CD8-positive, alpha-beta memory T cell (primary cell): Measurements from ENCODE around the gene ABCB10. TPM values are rescaled to one million over a fixed set of nuclear protein-coding genes. Genes with fewer than 3 reads are reported as not detected.
A peak's percentile ranks its signal among the peaks of the same experiment; 100 is the strongest.
"Not testable (repeated sequence)": the region's sequence is repeated elsewhere in the genome, so short reads cannot be mapped to it uniquely, and the experiment has no call there.

Experiments used
- CTCF ChIA-PET: fragments of 350-600 bp; sonication (Branson Sonifier 250); formaldehyde crosslinking; loops from one replicate; lab custom pipeline; 2021; ENCODE audit warnings: antibody characterized with exemption; lab: Charles Lee
- POLR2A ChIA-PET: fragments of 350-600 bp; sonication (Branson Sonifier 250); formaldehyde crosslinking; loops from one replicate; lab custom pipeline; 2021; ENCODE audit warnings: antibody characterized with exemption; lab: Charles Lee
- DNase-seq, 5 donors: peaks; one replicate each; pipeline versions ENCODE4 v3.0.0 to v3.0.0-alpha.2; 2020 to 2022; ENCODE audit warnings: mixed read lengths in 1 of 5
- H3K27ac ChIP-seq: one replicate; pipeline ENCODE4 v1.7.0; 2013; ENCODE audit warnings: low read depth, mild to moderate bottlenecking, low read length, moderate library complexity
- H3K27me3 ChIP-seq: 2 replicates; pipeline ENCODE4 v1.7.0; 2013; ENCODE audit warnings: low read length, mild to moderate bottlenecking; ENCODE audit not compliant: insufficient read depth, poor library complexity, severe bottlenecking
- H3K36me3 ChIP-seq: 2 replicates; pipeline ENCODE4 v1.7.0; 2013; ENCODE audit warnings: mild to moderate bottlenecking, low read length, moderate library complexity; ENCODE audit not compliant: insufficient read depth
- H3K4me1 ChIP-seq: 2 replicates; pipeline ENCODE4 v1.7.0; 2013; ENCODE audit warnings: mild to moderate bottlenecking, low read length, moderate library complexity; ENCODE audit not compliant: insufficient read depth
- H3K4me3 ChIP-seq: 2 replicates; pipeline ENCODE4 v1.7.0; 2013; ENCODE audit warnings: mild to moderate bottlenecking, low read length
- H3K9me3 ChIP-seq: 2 replicates; pipeline ENCODE4 v1.7.0; 2013; ENCODE audit warnings: mild to moderate bottlenecking, low read length
- H3K27ac Mint-ChIP-seq, 8 donors: one replicate each; pipeline ENCODE4 v1.8.0; 2020 to 2021; ENCODE audit warnings: mixed read lengths in 8 of 8, mild to moderate bottlenecking in 6 of 8, inconsistent platforms in 3 of 8, moderate library complexity in 3 of 8
- H3K27me3 Mint-ChIP-seq, 2 donors: one replicate each; pipeline ENCODE4 v1.8.0; 2020 to 2021; ENCODE audit warnings: mixed read lengths in 2 of 2, mild to moderate bottlenecking in 1 of 2, moderate library complexity in 1 of 2
- H3K36me3 Mint-ChIP-seq, 3 donors: one replicate each; pipeline ENCODE4 v1.8.0; 2020 to 2021; ENCODE audit warnings: mixed read lengths in 3 of 3, inconsistent platforms in 1 of 3, mild to moderate bottlenecking in 1 of 3
- H3K4me1 Mint-ChIP-seq, 3 donors: one replicate each; pipeline ENCODE4 v1.8.0; 2020 to 2021; ENCODE audit warnings: mixed read lengths in 3 of 3, inconsistent platforms in 1 of 3, mild to moderate bottlenecking in 1 of 3
- H3K4me3 Mint-ChIP-seq, 7 donors: one replicate each; pipeline ENCODE4 v1.8.0; 2020 to 2021; ENCODE audit warnings: mixed read lengths in 7 of 7, mild to moderate bottlenecking in 6 of 7, moderate library complexity in 4 of 7, inconsistent platforms in 2 of 7
- H3K9me3 Mint-ChIP-seq, 5 donors: one replicate each; pipeline ENCODE4 v1.8.0; 2020 to 2022; ENCODE audit warnings: mixed read lengths in 5 of 5, mild to moderate bottlenecking in 3 of 5, moderate library complexity in 2 of 5, inconsistent platforms in 1 of 5
- polyA plus RNA-seq: library from polyadenylated mRNA; unstranded; fragments of 300-500 nt; fragmentation: Illumina TruSeq; gene quantifications from one replicate; pipeline ENCODE4 v1.2.3, GENCODE V29; 2021
- total RNA-seq, 2 experiments: library from RNA; stranded (reverse); gene quantifications; one replicate each; pipeline ENCODE4 v1.2.3, GENCODE V29; 2021

The ABCB10 gene
- total and polyA plus RNA-seq, 3 experiments from 2014 or later: 11.1 to 48.0 (median 42.7) TPM

DNA sequence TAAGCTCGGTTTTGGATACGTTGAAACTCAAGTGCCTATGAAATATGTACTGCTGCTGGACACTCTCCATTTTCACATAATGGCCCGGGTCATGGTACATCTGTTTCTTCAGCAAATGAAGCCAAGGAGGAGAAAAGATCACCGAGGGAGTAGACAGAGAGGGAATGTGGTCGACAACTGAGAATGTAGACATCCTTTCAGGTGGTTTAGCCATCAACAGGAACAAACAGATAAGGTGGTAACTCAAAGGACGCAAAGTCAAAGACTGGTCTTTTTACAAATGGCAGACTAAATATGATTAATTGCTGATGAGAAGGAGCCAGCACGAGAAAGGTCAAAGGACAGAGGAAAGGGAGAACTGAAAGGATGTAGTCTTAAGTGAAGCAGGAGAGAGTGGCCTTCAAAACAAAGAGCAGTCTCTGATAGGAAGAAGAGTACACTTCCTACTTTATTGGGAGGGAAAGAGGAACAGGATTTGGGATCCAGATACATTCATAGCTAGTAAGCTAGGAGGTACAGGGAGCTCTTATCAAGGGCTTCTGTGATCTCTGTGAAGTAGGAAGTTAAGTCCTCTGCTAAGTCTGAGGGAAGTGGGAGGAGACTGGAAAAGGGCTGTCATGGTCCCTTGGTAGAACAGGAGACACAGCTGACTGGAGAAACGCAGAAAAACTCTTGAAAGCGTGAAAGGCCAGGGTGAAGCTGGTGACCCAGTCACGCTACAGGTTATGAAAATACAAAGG, 78.7 kb downstream of the ABCB10 start:
- peaks cover 0 to 84% (median 30%) of the 10 kb centered on the region in 3 donors for H3K36me3 Mint-ChIP-seq
- POLR2A ChIA-PET: no interaction called here
- H3K27ac ChIP-seq: no peak overlapping the region

DNA sequence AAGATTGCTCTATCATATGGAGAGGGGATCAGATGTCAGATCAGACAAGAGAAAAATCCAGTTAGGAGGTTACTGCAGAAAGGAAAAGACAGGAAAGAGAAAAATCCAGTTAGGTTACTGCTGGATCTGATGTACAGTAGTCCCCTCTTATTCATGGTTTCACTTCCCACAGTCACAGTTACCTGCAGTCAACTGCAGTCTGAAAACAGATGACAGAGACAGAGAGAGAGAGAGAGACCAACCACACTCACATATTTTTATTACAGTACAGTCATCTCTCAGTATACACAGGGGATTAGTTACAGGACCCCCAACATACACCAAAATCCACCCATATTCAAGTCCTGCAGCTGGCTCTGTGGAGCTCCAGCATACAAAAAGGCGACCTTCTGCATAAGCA, 79.7 kb downstream of the ABCB10 start:
- no peaks in the 10 kb centered on the region for H3K27me3 ChIP-seq
- Mint-ChIP-seq H3K27ac (no peak overlapping the region), H3K36me3 (peaks cover 0 to 88% (median 29%) of the 10 kb centered on the region in 3 donors), H3K4me1 (peaks cover 4 to 15% (median 10%) of the 10 kb centered on the region in 3 donors), H3K27me3 (no peaks in the 10 kb centered on the region), H3K4me3 (no peak overlapping the region), H3K9me3 (no peaks in the 10 kb centered on the region)
- CTCF ChIA-PET: interaction anchor here (6.5 kb wide), 1 partner anchor 221 kb away, joined by 58 read pairs; no protein-coding TSS in a partner anchor
- no peak for DNase-seq
- no peak overlapping the region for H3K27ac ChIP-seq
- POLR2A ChIA-PET: no interaction called here
- no peaks in the 10 kb centered on the region for H3K9me3 ChIP-seq
- no peaks in the 10 kb centered on the region for H3K4me1 ChIP-seq
- peaks cover 25% of the 10 kb centered on the region for H3K36me3 ChIP-seq
- no peak overlapping the region for H3K4me3 ChIP-seq

More for the DNA sequence above, 78.7 kb downstream of the ABCB10 start:
- Mint-ChIP-seq H3K9me3 (no peaks in the 10 kb centered on the region), H3K4me3 (no peak overlapping the region), H3K4me1 (peaks cover 4 to 15% (median 10%) of the 10 kb centered on the region in 3 donors), H3K27me3 (no peaks in the 10 kb centered on the region), H3K27ac (peak overlapping the region in 4 of 8 donors; percentile 5 to 39 (median 28))
- Histone ChIP-seq H3K4me1 (no peaks in the 10 kb centered on the region), H3K27me3 (no peaks in the 10 kb centered on the region), H3K9me3 (no peaks in the 10 kb centered on the region), H3K4me3 (no peak overlapping the region), H3K36me3 (peaks cover 23% of the 10 kb centered on the region)
- CTCF ChIA-PET: interaction anchor here (0.6 to 6.5 kb wide), 5 partner anchors 136 to 1000 kb away, joined by 3 to 58 read pairs (median 3); no protein-coding TSS in a partner anchor
- DNase-seq: no peak

DNA sequence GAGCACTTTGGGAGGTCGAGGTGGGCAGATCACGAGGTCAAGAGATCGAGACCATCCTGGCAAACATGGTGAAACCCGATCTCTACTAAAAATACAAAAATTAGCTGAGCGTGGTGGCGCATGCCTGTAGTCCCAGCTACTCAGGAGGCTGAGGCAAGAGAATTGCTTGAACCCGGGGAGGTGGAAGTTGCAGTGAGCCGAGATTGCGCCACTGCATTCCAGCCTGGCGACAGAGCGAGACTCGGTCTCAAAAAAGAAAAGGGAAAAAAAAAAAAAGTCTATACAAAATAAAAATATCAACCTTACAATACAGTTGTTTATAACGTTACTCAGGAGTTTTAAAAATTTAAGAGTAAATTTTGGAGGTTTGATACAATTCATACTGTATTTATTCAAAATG, 82.6 kb downstream of the ABCB10 start:
- H3K4me1 ChIP-seq, H3K4me3 ChIP-seq, H3K27me3 Mint-ChIP-seq, H3K27ac Mint-ChIP-seq, POLR2A ChIA-PET, H3K9me3 ChIP-seq, H3K4me1 Mint-ChIP-seq, H3K4me3 Mint-ChIP-seq, H3K27me3 ChIP-seq, H3K9me3 Mint-ChIP-seq, DNase-seq, H3K27ac ChIP-seq: not testable (repeated sequence)
- H3K36me3 Mint-ChIP-seq: peaks cover 0 to 84% (median 28%) of the 10 kb centered on the region in 3 donors
- H3K36me3 ChIP-seq: peaks cover 25% of the 10 kb centered on the region
- CTCF ChIA-PET: interaction anchor here (1.2 to 1.5 kb wide), 2 partner anchors 15 to 218 kb away, joined by 3 to 4 read pairs; no protein-coding TSS in a partner anchor

- Histone ChIP-seq H3K4me3 (no peak overlapping the region), H3K36me3 (peaks cover 30% of the 10 kb centered on the region), H3K9me3 (no peaks in the 10 kb centered on the region), H3K27ac (no peak overlapping the region), H3K27me3 (no peaks in the 10 kb centered on the region), H3K4me1 (no peaks in the 10 kb centered on the region)
- no peak for DNase-seq
- CTCF ChIA-PET: no interaction called here
- H3K27me3 Mint-ChIP-seq: no peaks in the 10 kb centered on the region
- H3K4me3 Mint-ChIP-seq: no peak overlapping the region
- H3K9me3 Mint-ChIP-seq: no peaks in the 10 kb centered on the region
- POLR2A ChIA-PET: no interaction called here
- no peak overlapping the region for H3K27ac Mint-ChIP-seq
- H3K4me1 Mint-ChIP-seq: peaks cover 0 to 4% (median under 1%) of the 10 kb centered on the region in 3 donors
- peaks cover 4 to 86% (median 28%) of the 10 kb centered on the region in 3 donors for H3K36me3 Mint-ChIP-seq
Observed at GRCh38 chr1:229474509-229474908, 84.0 kb downstream of the ABCB10 start.

GRCh38 chr1:229471175-229471574, 87.3 kb downstream of the ABCB10 start:
- Histone ChIP-seq H3K27ac (no peak overlapping the region), H3K27me3 (no peaks in the 10 kb centered on the region), H3K4me1 (no peaks in the 10 kb centered on the region), H3K9me3 (no peaks in the 10 kb centered on the region), H3K4me3 (no peak overlapping the region), H3K36me3 (peaks cover 45% of the 10 kb centered on the region)
- POLR2A ChIA-PET: no interaction called here
- no peak overlapping the region for H3K27ac Mint-ChIP-seq
- H3K36me3 Mint-ChIP-seq: peaks cover 8 to 86% (median 34%) of the 10 kb centered on the region in 3 donors
- CTCF ChIA-PET: no interaction called here
- no peaks in the 10 kb centered on the region for H3K9me3 Mint-ChIP-seq
- DNase-seq: no peak
- H3K4me1 Mint-ChIP-seq: peaks cover 3 to 5% (median 4%) of the 10 kb centered on the region in 3 donors
- no peaks in the 10 kb centered on the region for H3K27me3 Mint-ChIP-seq
- no peak overlapping the region for H3K4me3 Mint-ChIP-seq

DNA sequence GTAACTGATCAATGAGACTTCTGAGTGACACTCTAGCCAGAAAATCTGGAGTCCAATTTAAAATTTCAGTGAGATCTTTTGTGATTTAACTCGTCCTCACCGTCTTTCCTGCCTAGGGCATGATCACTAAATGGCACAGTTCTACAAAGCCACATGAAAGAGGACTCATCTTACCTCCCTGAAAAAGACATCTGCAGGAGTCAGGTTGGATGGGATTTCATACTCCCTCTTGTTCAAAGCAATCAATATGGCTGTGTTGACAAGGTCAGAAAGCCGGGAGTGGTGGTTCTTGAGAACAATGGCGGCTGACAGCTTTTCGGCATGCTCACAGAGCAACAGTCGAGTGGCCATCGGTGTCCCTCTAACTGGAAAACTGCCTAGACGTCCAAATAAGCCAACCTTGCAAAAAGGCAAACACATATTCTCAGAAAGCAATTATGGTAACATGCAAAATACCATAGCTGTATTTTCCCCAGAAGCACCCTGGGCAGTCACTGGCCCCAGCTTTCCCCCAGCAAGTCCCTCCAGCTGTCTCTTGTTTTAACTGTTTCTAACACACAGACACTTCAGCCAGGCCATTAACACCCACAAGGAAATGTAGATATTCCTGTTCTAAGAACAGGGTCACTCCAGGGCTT, 88.0 kb downstream of the ABCB10 start:
- Histone ChIP-seq H3K27me3 (no peaks in the 10 kb centered on the region), H3K4me1 (no peaks in the 10 kb centered on the region), H3K9me3 (no peaks in the 10 kb centered on the region), H3K36me3 (peaks cover 46% of the 10 kb centered on the region), H3K4me3 (no peak overlapping the region), H3K27ac (no peak overlapping the region)
- CTCF ChIA-PET: no interaction called here
- POLR2A ChIA-PET: no interaction called here
- DNase-seq: no peak
- Mint-ChIP-seq H3K9me3 (no peaks in the 10 kb centered on the region), H3K4me1 (peaks cover 3 to 5% (median 4%) of the 10 kb centered on the region in 3 donors), H3K27ac (peak overlapping the region in 1 of 8 donors; percentile 9), H3K27me3 (no peaks in the 10 kb centered on the region), H3K4me3 (no peak overlapping the region), H3K36me3 (peaks cover 8 to 86% (median 33%) of the 10 kb centered on the region in 3 donors)

GRCh38 chr1:229466887-229467286, 91.6 kb downstream of the ABCB10 start:
- no peak overlapping the region for H3K4me3 Mint-ChIP-seq
- ChIA-PET POLR2A (no interaction called here), CTCF (interaction anchor here (1.5 kb wide), 1 partner anchor 196 kb away, joined by 3 read pairs; the partner anchor contains the start of gene RAB4A)
- Histone ChIP-seq H3K9me3 (no peaks in the 10 kb centered on the region), H3K4me1 (no peaks in the 10 kb centered on the region), H3K27ac (no peak overlapping the region), H3K27me3 (no peaks in the 10 kb centered on the region), H3K4me3 (no peak overlapping the region), H3K36me3 (peaks cover 57% of the 10 kb centered on the region)
- DNase-seq: no peak
- H3K9me3 Mint-ChIP-seq: no peaks in the 10 kb centered on the region
- peaks cover 19 to 93% (median 42%) of the 10 kb centered on the region in 3 donors for H3K36me3 Mint-ChIP-seq
- no peaks in the 10 kb centered on the region for H3K27me3 Mint-ChIP-seq
- H3K27ac Mint-ChIP-seq: peak overlapping the region in 1 of 8 donors; percentile 12
- H3K4me1 Mint-ChIP-seq: peaks cover 3 to 5% (median 4%) of the 10 kb centered on the region in 3 donors
